Heart left ventricle (tissue), 16 donors: Measurements from ENCODE around the gene OR2Y1. TPM values are rescaled to one million over a fixed set of nuclear protein-coding genes. Genes with fewer than 3 reads are reported as not detected.
A peak's percentile ranks its signal among the peaks of the same experiment; 100 is the strongest.
"Not testable (repeated sequence)": the region's sequence is repeated elsewhere in the genome, so short reads cannot be mapped to it uniquely, and the experiment has no call there.

Experiments
- ATAC-seq, 4 donors: fragments of 200-7000 bp; cut with Tn5 transposase; one replicate each; pipeline ENCODE4 v1.9.1; 2020 to 2022; ENCODE audit warnings: moderate library complexity in 4 of 4, mild to moderate bottlenecking in 3 of 4, moderate number of reproducible peaks in 1 of 4
- DNase-seq, 5 donors: peaks; one replicate each; pipeline ENCODE4 v3.0.0-alpha.2; 2020
- H3K27ac ChIP-seq, 12 donors: fragments of 200-600 bp; sonication (generic) in 4 of 12; one replicate each; pipeline versions ENCODE4 v1.5.0 to v1.8.0; 2016 to 2022; ENCODE audit warnings: mild to moderate bottlenecking in 2 of 12
- H3K27me3 ChIP-seq, 9 donors: fragments of 200-600 bp; sonication (generic) in 2 of 9; one replicate each; pipeline versions ENCODE4 v1.5.1 to v1.8.0; 2016 to 2022; ENCODE audit warnings: mild to moderate bottlenecking in 3 of 9
- H3K36me3 ChIP-seq, 9 donors: fragments of 200-600 bp; sonication (generic) in 2 of 9; one replicate each; pipeline versions ENCODE4 v1.5.0 to v1.8.0; 2018 to 2022; ENCODE audit warnings: mild to moderate bottlenecking in 2 of 9
- H3K4me1 ChIP-seq, 12 donors: fragments of 200-600 bp; sonication (generic) in 4 of 12; one replicate each; pipeline versions ENCODE4 v1.5.0 to v1.8.0; 2016 to 2022; ENCODE audit warnings: mild to moderate bottlenecking in 3 of 12
- H3K4me3 ChIP-seq, 12 donors: fragments of 200-600 bp; sonication (generic) in 4 of 12; one replicate each; pipeline versions ENCODE4 v1.5.0 to v1.8.0; 2017 to 2022; ENCODE audit warnings: mild to moderate bottlenecking in 9 of 12, moderate library complexity in 4 of 12
- H3K9me3 ChIP-seq, 12 donors: fragments of 200-600 bp; sonication (generic) in 4 of 12; one replicate each; pipeline versions ENCODE4 v1.5.0 to v1.8.0; 2016 to 2022; ENCODE audit warnings: mild to moderate bottlenecking in 1 of 12
- CTCF ChIP-seq, 12 donors: fragments of 200-600 bp; sonication (generic) in 4 of 12; IDR thresholded peaks; one replicate each; pipeline versions ENCODE4 v1.5.0 to v1.8.0; 2018 to 2022; ENCODE audit warnings: antibody characterized with exemption in 12 of 12, mild to moderate bottlenecking in 5 of 12
- POLR2A ChIP-seq, 2 donors: fragments of 450-650 bp; IDR thresholded peaks; one replicate each; pipeline ENCODE4 v1.6.1; 2017; ENCODE audit warnings: antibody characterized with exemption in 2 of 2, mild to moderate bottlenecking in 2 of 2, moderate library complexity in 2 of 2
- WGBS, 4 donors: extraction: QIAGEN DNeasy Blood & Tissue Kit in 2 of 4; methylation state at CpG; one replicate each; pipeline versions ENCODE4 v1.1.5 to v1.1.7; 2013 to 2018; 5-methylcytosine and 5-hydroxymethylcytosine counted together
- intact Hi-C, 10 donors: fragments of 100-400 bp; cut with DNase I; formaldehyde crosslinking; loops; one replicate each; pipeline versions ENCODE4 v1.11.1 to v1.14.2; 2022
- long read RNA-seq, 3 donors: library from polyadenylated mRNA; unstranded; transcript quantifications; one replicate each; pipeline ENCODE4 v2.0.0, GENCODE V29; 2020 to 2021
- polyA plus RNA-seq, 2 donors: library from polyadenylated mRNA; stranded (reverse); fragments of 200-250 nt; gene quantifications; one replicate each; pipeline ENCODE4 v1.2.3, GENCODE V29; 2013
- total RNA-seq, 9 donors: library from RNA; depleted of rRNA in 2 of 9; stranded (reverse); fragments of >200 nt in 2 of 9; fragmentation: NEBNext Ultra II Directional in 3 of 9; extraction: Animal tissue kit (Norgen Biotek cat#: 25700) in 3 of 9; gene quantifications; one replicate each; pipeline versions ENCODE4 v1.1.0 to v1.2.4, GENCODE V29; 2016 to 2023
- donor health status: ischemic (EF 13 %, LVEDD 7.1; RV severe dilation, severe dysfunction).
- donor health status: healthy with polysubstance abuse.
- donor health status: DM: no; HTN: yes; CAD: no.
- donor health status: DM: no; HTN: no; CAD: no.
- donor health status: ischemic (EF 25% LVEDD 6.9; RV normal size, moderate dysfunction).
- donor health status: ischemic (EF 25% LVEDD 5.7; RV mildly dilated, moderate dysfunction).
- donor health status: healthy.
- donor health status: DM: yes; HTN: yes; CAD: no.
- donor health status: ischemic (EF 35%, LVEDD 5.7; RV mildly dilated, moderate dysfunction).
- donor health status: nonischemic (EF 11% LVEDD 7.7; RV severe dilation, severe dysfunction).
- donor health status: DM: yes; HTN: yes; CAD: no.
- donor health status: PGD.
- donor health status: ischemic (EF 29% LVEDD 5.4; RV normal size, mild dysfunction).
- donor health status: nonischemic (EF 23%, LVEDD 6.1; RV moderate dilation, normal function).

Gene OR2Y1
- not detected for total RNA-seq
- not detected for polyA plus RNA-seq
- long read RNA-seq, donor 1, result 0 reads
- long read RNA-seq, donor 2, result 0 reads
- long read RNA-seq, donor 3, result 0 reads

- ATAC-seq, result no peak
- Histone ChIP-seq H3K27ac (no peak within 1 kb of the TSS), H3K36me3 (no peaks in the 10 kb centered on the region), H3K4me3 (no peak within 1 kb of the TSS), H3K4me1 (no peaks in the 10 kb centered on the region), H3K9me3 (no peaks in the 10 kb centered on the region), H3K27me3 (peaks cover 0 to 49% (median 10%) of the 10 kb centered on the region in 9 donors)
- DNase-seq, result no peak
- intact Hi-C loops, result no loop called here
- TF ChIP-seq CTCF (IDR thresholded peaks at IDR 0.05), result no peak
- TF ChIP-seq POLR2A (IDR thresholded peaks at IDR 0.05), result no peak
- 82 to 96% (median 87%) methylated on average over 2 of the region's 2 CpGs for WGBS, 4 donors
These were observed at the start of gene OR2Y1 for GRCh38 chr5:180739958-180740357. Gene OR2Y1 (minus strand): TSS chr5:180740058. CDS start chr5:180740058, 0 bp downstream.

GRCh38 chr5:180788651-180789410, 49.0 kb upstream of the OR2Y1 start:
- not testable (repeated sequence) for H3K27me3 ChIP-seq, H3K9me3 ChIP-seq, ATAC-seq, DNase-seq, H3K27ac ChIP-seq, H3K4me3 ChIP-seq
- intact Hi-C loops, result loop anchor here in 8 of 10 donors (5.0 to 10.0 kb wide), 11 partner anchors 43 to 396 kb away; partner anchors contain the start of genes BTNL9 (in 3 of the 8) and ZFP62 (in 2 of the 8)
- WGBS, 4 donors, result 88 to 91% (median 89%) methylated on average over 19 of the region's 19 CpGs
- Histone ChIP-seq H3K4me1 (peaks cover 4 to 73% (median 50%) of the 10 kb centered on the region in 12 donors), H3K36me3 (peaks cover 2 to 63% (median 45%) of the 10 kb centered on the region in 9 donors)

- 73 to 85% (median 74%) methylated on average over 19 to 20 of the region's 20 CpGs for WGBS, 4 donors
- intact Hi-C loops, result loop anchor here in 8 of 10 donors (5.0 to 10.0 kb wide), 11 partner anchors 44 to 397 kb away; partner anchors contain the start of genes BTNL9 (in 3 of the 8) and ZFP62 (in 2 of the 8)
These were observed 48.0 kb upstream of the OR2Y1 start for GRCh38 chr5:180787711-180788431.

More at GRCh38 chr5:180787711-180788431, 48.0 kb upstream of the OR2Y1 start:
- no peak for DNase-seq
- H3K4me1 ChIP-seq, result peaks cover 4 to 63% (median 43%) of the 10 kb centered on the region in 12 donors
- no peaks in the 10 kb centered on the region for H3K27me3 ChIP-seq
- no peak for ATAC-seq
- no peak for TF ChIP-seq CTCF (IDR thresholded peaks at IDR 0.05)
- TF ChIP-seq POLR2A (IDR thresholded peaks at IDR 0.05), result no peak
- H3K27ac ChIP-seq, result peak overlapping the region in 8 of 12 donors; percentile 18 to 74 (median 69)
- H3K4me3 ChIP-seq, result no peak overlapping the region
- peaks cover 2 to 55% (median 39%) of the 10 kb centered on the region in 9 donors for H3K36me3 ChIP-seq
- H3K9me3 ChIP-seq, result no peaks in the 10 kb centered on the region
